Activated CD8-positive, alpha-beta memory T cell treated with anti-CD3 and anti-CD28 coated beads, Interleukin-2, amount 50 U/mL, for 48 hours (primary cell): Measurements from ENCODE around the gene KRTAP10-7.
"Not testable (repeated sequence)": the region's sequence is repeated elsewhere in the genome, so short reads cannot be mapped to it uniquely, and the experiment has no call there.

Experiments
- DNase-seq: peaks from one replicate; pipeline ENCODE4 v3.0.0-alpha.2; 2020

The KRTAP10-7 gene

GRCh38 chr21:44637018-44637850 is 36.8 kb downstream of the KRTAP10-7 start, which contains the start of gene KRTAP10-10:
TSS of gene KRTAP10-10 (plus strand) at chr21:44637356. CDS start at chr21:44637418, 62 bp downstream.
- no peak for DNase-seq

- DNase-seq, result not testable (repeated sequence)
These were observed 37.5 kb downstream of the KRTAP10-7 start for GRCh38 chr21:44637851-44638348.

- not testable (repeated sequence) for DNase-seq
These were observed 38.3 kb downstream of the KRTAP10-7 start for GRCh38 chr21:44638506-44639330.

GRCh38 chr21:44639331-44639655 is 38.9 kb downstream of the KRTAP10-7 start:
- no peak for DNase-seq

- DNase-seq, result no peak
These were observed 40.4 kb downstream of the KRTAP10-7 start for GRCh38 chr21:44640761-44641160.

- DNase-seq, result no peak
These were observed 43.4 kb downstream of the KRTAP10-7 start for GRCh38 chr21:44643741-44644310.

GRCh38 chr21:44644878-44645277 is 44.5 kb downstream of the KRTAP10-7 start:
- no peak for DNase-seq

- not testable (repeated sequence) for DNase-seq
These were observed 46.2 kb downstream of the KRTAP10-7 start, which contains the start of gene KRTAP10-11 for GRCh38 chr21:44646366-44647221. TSS of gene KRTAP10-11 (plus strand) at chr21:44646414. CDS start at chr21:44646459, 45 bp downstream.

- no peak for DNase-seq
These were observed 46.8 kb downstream of the KRTAP10-7 start for GRCh38 chr21:44647222-44647552.

GRCh38 chr21:44648557-44649311 is 48.3 kb downstream of the KRTAP10-7 start:
- DNase-seq, result no peak

- DNase-seq, result no peak
These were observed 49.2 kb downstream of the KRTAP10-7 start for GRCh38 chr21:44649521-44650100.

GRCh38 chr21:44650265-44650972 is 50.0 kb downstream of the KRTAP10-7 start:
- DNase-seq, result no peak

GRCh38 chr21:44650973-44651675 is 50.7 kb downstream of the KRTAP10-7 start:
- no peak for DNase-seq
